AG10803 (cell line): ENCODE data around the gene FAM174B.

Source experiments
- DNase-seq: peaks from one replicate; pipeline ENCODE4 v3.0.0; 2010; ENCODE audit warnings: low read depth
- H3K4me3 ChIP-seq: 2 replicates; pipeline ENCODE4 v1.5.1; 2011; ENCODE audit warnings: mild to moderate bottlenecking, low read length, control low read depth
- CTCF ChIP-seq: conservative IDR thresholded peaks from 2 replicates; pipeline ENCODE4 v1.5.1; 2011; ENCODE audit warnings: mild to moderate bottlenecking, low read length, control low read depth, inconsistent platforms

Gene FAM174B

GRCh38 chr15:92586383-92586942, 69.1 kb downstream of the FAM174B start:
- TF ChIP-seq CTCF, result no peak
- no peak overlapping the region for H3K4me3 ChIP-seq
- DNase-seq, result no peak

- DNase-seq, result no peak
- TF ChIP-seq CTCF, result no peak
- H3K4me3 ChIP-seq, result no peak overlapping the region
Measured at GRCh38 chr15:92584105-92584504, 71.5 kb downstream of the FAM174B start.

- H3K4me3 ChIP-seq, result no peak overlapping the region
- no peak for DNase-seq
- no peak for TF ChIP-seq CTCF
Measured at GRCh38 chr15:92583096-92584034, 72.2 kb downstream of the FAM174B start.

- TF ChIP-seq CTCF, result no peak
- H3K4me3 ChIP-seq, result no peak overlapping the region
- no peak for DNase-seq
Measured at GRCh38 chr15:92582206-92582605, 73.4 kb downstream of the FAM174B start.

GRCh38 chr15:92580933-92581445, 74.6 kb downstream of the FAM174B start:
- TF ChIP-seq CTCF, result no peak
- DNase-seq, result no peak
- no peak overlapping the region for H3K4me3 ChIP-seq

GRCh38 chr15:92580521-92580920, 75.1 kb downstream of the FAM174B start:
- no peak for DNase-seq
- H3K4me3 ChIP-seq, result no peak overlapping the region
- TF ChIP-seq CTCF, result no peak
